Esophagus squamous epithelium (tissue), 4 donors: Measurements from ENCODE around the gene HIVEP1.

Experiments used
- CTCF ChIP-seq, 6 experiments: fragments of 450-650 bp in 4 of 6; fragments of 200-600 bp in 2 of 6; sonication (generic) in 2 of 6; IDR thresholded peaks; one replicate each; pipeline ENCODE4 v1.5.1; 2016 to 2019; ENCODE audit warnings: antibody characterized with exemption in 6 of 6, mild to moderate bottlenecking in 4 of 6, moderate library complexity in 4 of 6
- POLR2A ChIP-seq, 4 donors: fragments of 450-650 bp; IDR thresholded peaks; one replicate each; pipeline ENCODE4 v1.6.1; 2017; ENCODE audit warnings: antibody characterized with exemption in 4 of 4, mild to moderate bottlenecking in 4 of 4, moderate library complexity in 3 of 4

DNA sequence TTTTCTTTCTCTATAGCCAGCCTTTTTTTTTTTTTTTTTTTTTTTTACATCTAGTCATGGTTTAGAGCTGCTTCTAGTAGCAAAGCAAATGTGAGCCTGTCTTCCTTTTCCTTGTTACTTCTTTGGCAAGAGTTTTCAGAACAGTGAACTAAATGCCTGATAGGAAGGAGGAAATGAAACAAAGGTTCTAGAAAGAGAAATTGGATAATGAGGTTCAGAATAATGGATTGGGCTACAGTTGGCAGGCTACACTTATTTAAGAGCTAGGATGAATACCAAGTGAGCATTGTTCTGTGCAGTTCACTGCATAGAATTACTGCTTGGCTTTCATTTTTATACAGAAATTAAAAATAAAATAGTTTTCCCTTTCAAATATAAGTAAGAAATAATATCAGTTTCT is 78.6 kb downstream of the HIVEP1 start:
- TF ChIP-seq POLR2A (IDR thresholded peaks at IDR 0.05): no peak
- no peak for TF ChIP-seq CTCF (IDR thresholded peaks at IDR 0.05)
